ENCODE results near the gene CNPY4.
"Not testable (repeated sequence)": the region's sequence is repeated elsewhere in the genome, so short reads cannot be mapped to it uniquely, and the experiment has no call there.

The CNPY4 gene

GRCh38 chr7:100126931-100127865 is 7.8 kb downstream of the CNPY4 start, which contains the start of gene MBLAC1:
Gene MBLAC1 (plus strand): TSS chr7:100126967. CDS start chr7:100127396, 429 bp downstream.
- peak within 1 kb of the TSS; percentile 93 for H3K4me3 ChIP-seq (ENCODE audit: low read length)
- DNase-seq (ENCODE audit: low read depth) = peak; percentile 93
- TF ChIP-seq CTCF (conservative IDR thresholded peaks at IDR 0.05; ENCODE audit: low read length) = no peak

- H3K4me3 ChIP-seq (ENCODE audit: low read length) = peak overlapping the region; percentile 93
Observed at GRCh38 chr7:100127866-100128636, 8.6 kb downstream of the CNPY4 start.

GRCh38 chr7:100128637-100128963 is 9.2 kb downstream of the CNPY4 start:
- no peak overlapping the region for H3K4me3 ChIP-seq (ENCODE audit: low read length)
- DNase-seq (ENCODE audit: low read depth) = no peak
- TF ChIP-seq CTCF (conservative IDR thresholded peaks at IDR 0.05; ENCODE audit: low read length) = no peak

More at GRCh38 chr7:100127866-100128636, 8.6 kb downstream of the CNPY4 start:
- DNase-seq (ENCODE audit: low read depth) = no peak
- TF ChIP-seq CTCF (conservative IDR thresholded peaks at IDR 0.05; ENCODE audit: low read length) = 0 out of 2 replicates have a peak, but pooled peaks have one; percentile 0

GRCh38 chr7:100130220-100130607 is 10.8 kb downstream of the CNPY4 start:
- H3K4me3 ChIP-seq (ENCODE audit: low read length); DNase-seq (ENCODE audit: low read depth): not testable (repeated sequence)

- TF ChIP-seq CTCF (conservative IDR thresholded peaks at IDR 0.05; ENCODE audit: low read length) = peak; percentile 75
- peak; percentile 33 for DNase-seq (ENCODE audit: low read depth)
Observed at GRCh38 chr7:100130608-100131453, 11.4 kb downstream of the CNPY4 start.

GRCh38 chr7:100132126-100132525 is 12.7 kb downstream of the CNPY4 start:
- no peak for TF ChIP-seq CTCF (conservative IDR thresholded peaks at IDR 0.05; ENCODE audit: low read length)
- no peak overlapping the region for H3K4me3 ChIP-seq (ENCODE audit: low read length)
- no peak for DNase-seq (ENCODE audit: low read depth)

More at GRCh38 chr7:100130608-100131453, 11.4 kb downstream of the CNPY4 start:
- peak overlapping the region; percentile 10 for H3K4me3 ChIP-seq (ENCODE audit: low read length)

GRCh38 chr7:100132697-100133151 is 13.3 kb downstream of the CNPY4 start:
- DNase-seq (ENCODE audit: low read depth) = peak; percentile 62
- peak; percentile 97 for TF ChIP-seq CTCF (conservative IDR thresholded peaks at IDR 0.05; ENCODE audit: low read length)
- H3K4me3 ChIP-seq (ENCODE audit: low read length) = no peak overlapping the region
